Breast epithelium (tissue), 3 donors: ENCODE data around the gene PPP2R2B.

Experiments
- CTCF ChIP-seq, 3 donors: fragments of 450-650 bp; IDR thresholded peaks; one replicate each; pipeline ENCODE4 v1.5.1; 2016 to 2017; ENCODE audit warnings: antibody characterized with exemption in 3 of 3, mild to moderate bottlenecking in 3 of 3, moderate library complexity in 3 of 3
- POLR2A ChIP-seq: fragments of 450-650 bp; IDR thresholded peaks from one replicate; pipeline ENCODE4 v1.6.1; 2016; ENCODE audit warnings: antibody characterized with exemption, mild to moderate bottlenecking, moderate library complexity
- POLR2AphosphoS5 ChIP-seq, 3 donors: sonication (generic); formaldehyde crosslinking; IDR thresholded peaks; one replicate each; pipeline ENCODE4 v1.6.1; 2017; ENCODE audit warnings: antibody characterized with exemption in 3 of 3

GRCh38 chr5:146682899-146683532 lies 195.5 kb downstream of the PPP2R2B start:
- TF ChIP-seq CTCF (IDR thresholded peaks at IDR 0.05) (no peak), POLR2AphosphoS5 (IDR thresholded peaks at IDR 0.05) (no peak), POLR2A (no peak)
